Stimulated activated CD4-positive, alpha-beta T cell treated with anti-CD3 and anti-CD28 coated beads, Interleukin-1b, Interleukin-23, amount 100 ng/mL, for 1 hour (primary cell): ENCODE results near the gene TIGD3.

Source experiments
- DNase-seq, 2 donors: peaks; one replicate each; pipeline ENCODE4 v3.0.0-alpha.2; 2020; ENCODE audit warnings: low read depth in 2 of 2

Gene TIGD3

GRCh38 chr11:65354265-65355012 lies at the start of gene TIGD3:
TIGD3 (plus strand) TSS chr11:65354751; CDS start chr11:65355809, 1,058 bp downstream.
- DNase-seq, result peak; percentile 90 to 98

GRCh38 chr11:65305501-65306268 lies 48.9 kb upstream of the TIGD3 start:
- no peak for DNase-seq

- no peak for DNase-seq
Measured at GRCh38 chr11:65307298-65308229, 47.0 kb upstream of the TIGD3 start.

DNA sequence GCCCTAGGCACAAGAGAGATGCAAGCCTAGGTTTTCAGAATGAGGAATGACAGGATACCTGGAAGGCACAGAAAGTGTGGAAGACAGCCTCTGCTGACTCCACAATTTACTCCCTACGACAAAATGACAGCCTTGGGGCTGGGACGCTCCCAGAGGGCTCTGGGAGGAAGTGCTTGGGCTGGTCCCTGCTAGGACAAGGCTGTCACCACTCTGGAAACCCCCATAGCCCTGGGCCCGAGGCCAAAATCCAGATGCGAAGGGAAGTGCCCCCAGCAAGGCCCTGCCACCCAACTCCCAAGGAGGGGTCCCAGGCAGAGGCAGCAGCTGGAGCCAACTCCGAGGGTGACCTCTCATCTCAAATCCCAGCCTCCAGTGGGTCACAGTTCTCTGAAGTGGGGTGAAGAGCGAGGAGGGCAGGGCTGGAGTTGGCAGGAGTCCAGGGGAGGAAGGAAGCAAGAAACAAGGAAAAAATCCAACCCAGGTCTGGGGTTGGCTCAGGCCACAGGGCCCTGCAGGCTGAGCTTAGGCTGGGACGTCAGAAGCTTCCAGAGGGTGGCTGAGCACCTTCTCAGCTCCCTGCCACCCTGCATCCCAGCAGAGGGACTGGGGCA lies 46.2 kb upstream of the TIGD3 start:
- no peak for DNase-seq

- DNase-seq, result no peak
Measured at GRCh38 chr11:65309006-65309405, 45.5 kb upstream of the TIGD3 start.

- no peak for DNase-seq
Measured at GRCh38 chr11:65310215-65310614, 44.3 kb upstream of the TIGD3 start.

GRCh38 chr11:65310736-65311135 lies 43.8 kb upstream of the TIGD3 start:
- DNase-seq, result no peak

DNA sequence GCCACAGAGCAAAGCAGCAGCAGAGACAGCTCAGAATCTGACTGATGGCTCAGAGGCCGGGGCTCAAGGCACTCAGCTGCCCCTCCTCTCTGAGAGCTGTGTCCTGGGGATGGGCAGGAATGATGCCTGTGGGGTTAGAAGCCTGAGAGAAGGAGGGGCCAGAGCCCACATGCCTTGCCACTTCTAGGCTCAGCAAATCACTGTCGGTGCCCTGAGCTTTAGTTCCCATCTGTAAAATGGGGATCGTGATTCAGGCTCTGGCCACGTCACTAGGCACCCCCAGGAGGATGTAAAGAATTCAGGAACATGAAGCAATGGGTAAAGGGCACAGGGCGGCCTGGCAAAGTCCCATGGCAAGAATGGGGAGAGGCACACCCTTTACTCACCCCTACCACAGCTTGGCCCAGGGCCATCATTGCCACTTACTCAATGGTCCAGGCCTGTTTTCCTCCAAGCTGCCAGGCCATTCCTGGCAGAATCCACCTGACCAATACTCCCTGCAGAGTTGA lies 43.3 kb upstream of the TIGD3 start:
- DNase-seq, result no peak

DNA sequence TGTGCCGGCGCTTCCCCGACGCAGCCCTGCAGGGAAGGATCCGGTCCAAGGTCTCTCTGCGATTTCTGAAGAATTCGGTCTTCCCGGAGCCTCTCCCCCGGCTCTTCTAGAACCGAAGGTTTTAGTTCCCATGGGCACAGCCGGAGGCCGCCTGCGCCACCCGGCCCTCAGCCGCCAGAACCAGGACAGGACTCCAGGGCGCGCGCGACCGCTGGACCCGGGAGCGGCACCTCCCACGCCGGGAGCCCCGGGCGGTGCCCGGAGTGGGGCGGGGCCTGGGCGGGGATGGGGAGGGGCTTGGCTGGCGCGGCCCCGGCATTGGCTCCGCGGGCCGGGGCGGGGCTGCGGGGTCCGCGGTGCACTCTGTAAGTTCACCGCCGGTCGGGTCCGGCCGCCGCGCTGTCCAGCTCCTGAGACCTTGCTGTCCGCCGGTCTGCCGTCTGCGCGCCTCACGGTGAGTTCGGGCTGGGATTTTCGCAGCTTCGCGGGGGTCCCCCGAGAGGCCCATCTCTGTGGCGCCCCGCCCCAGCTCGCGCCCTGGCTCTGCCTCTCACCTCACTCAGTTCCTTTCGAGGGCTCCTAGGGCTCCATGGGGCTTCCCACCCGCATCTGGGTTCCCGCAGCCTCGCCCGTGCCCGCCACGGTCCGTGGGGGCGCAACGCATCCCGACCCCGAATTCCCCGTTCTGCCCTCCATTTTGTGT lies 39.9 kb upstream of the TIGD3 start, which contains the start of gene CDC42EP2:
TSS of gene CDC42EP2 (plus strand) at position 366 of the 703 bp plus-strand sequence. CDS start 6,033 bp downstream, outside the sequence.
- DNase-seq, result peak; percentile 33 to 64

DNA sequence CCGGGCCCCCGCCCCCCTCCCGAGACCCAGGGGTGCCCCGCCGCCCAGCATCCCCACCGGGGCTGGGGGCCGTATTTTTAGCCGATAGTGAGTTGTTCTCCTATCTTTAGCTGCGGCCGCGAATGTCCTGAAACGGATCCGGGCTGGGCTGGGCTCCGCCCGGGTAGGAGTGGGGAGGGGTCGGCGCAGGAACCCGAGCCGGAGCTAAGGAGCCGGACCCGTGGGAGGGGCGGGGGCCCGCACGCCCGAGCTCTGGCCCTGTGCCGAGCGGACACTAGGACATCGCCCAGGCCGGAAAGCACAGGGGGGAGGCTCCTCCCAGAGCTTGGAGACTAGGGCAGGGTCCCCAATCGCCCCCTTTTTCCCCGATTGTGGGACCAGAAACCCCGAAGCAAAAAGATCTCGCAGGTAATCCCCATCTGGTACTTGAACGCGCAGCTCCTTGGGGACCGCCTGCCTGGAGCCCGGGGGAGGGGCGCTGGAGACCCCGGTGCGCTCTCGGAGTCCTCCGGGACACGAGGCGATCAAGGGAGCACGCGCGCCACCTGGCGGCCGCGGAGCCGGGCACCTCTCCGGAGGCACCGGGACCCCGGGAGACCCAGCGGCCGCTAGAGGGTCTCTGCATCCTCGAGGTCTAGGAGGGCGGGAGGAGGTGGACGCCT lies 39.2 kb upstream of the TIGD3 start:
- DNase-seq, result peak; percentile 48 to 82

GRCh38 chr11:65315866-65316226 lies 38.7 kb upstream of the TIGD3 start:
- no peak for DNase-seq

GRCh38 chr11:65316227-65317024 lies 38.1 kb upstream of the TIGD3 start:
- no peak for DNase-seq

DNA sequence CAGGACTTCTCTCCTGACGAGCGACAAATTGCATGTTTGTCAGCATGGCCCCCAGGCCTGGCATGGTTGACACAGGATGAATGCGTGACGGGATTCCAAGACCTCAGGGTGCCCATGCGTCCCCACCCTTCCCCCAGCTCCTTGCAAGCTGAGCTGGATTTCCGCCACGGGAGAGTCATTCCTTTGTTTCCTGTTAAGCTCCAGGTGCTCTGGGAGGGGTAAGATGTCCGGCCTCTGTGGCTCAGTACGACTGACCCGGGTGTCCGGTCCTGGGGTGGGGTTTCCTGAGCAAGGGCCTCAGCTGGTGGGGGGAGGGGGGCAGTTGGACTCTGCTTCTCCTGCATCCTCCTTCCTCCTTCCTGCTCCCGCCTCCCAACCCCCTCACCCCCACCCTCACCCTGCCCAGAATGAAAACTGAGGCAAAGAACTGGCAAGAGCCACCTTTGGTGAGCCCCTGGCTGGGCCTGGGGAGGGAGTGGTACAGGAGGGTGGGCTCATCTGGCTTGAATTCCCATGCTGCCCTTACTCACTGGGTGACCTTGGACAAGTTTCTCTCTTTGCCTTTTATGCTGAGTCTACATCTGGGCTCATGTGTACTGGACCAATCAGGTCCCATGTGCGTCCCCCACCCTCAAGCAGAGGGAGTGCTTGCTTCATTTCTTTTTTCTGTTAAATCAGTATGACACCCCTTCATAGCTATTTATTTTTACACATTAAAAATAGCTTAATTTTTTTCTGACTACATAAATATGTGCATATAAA lies 37.3 kb upstream of the TIGD3 start:
- DNase-seq, result no peak

DNA sequence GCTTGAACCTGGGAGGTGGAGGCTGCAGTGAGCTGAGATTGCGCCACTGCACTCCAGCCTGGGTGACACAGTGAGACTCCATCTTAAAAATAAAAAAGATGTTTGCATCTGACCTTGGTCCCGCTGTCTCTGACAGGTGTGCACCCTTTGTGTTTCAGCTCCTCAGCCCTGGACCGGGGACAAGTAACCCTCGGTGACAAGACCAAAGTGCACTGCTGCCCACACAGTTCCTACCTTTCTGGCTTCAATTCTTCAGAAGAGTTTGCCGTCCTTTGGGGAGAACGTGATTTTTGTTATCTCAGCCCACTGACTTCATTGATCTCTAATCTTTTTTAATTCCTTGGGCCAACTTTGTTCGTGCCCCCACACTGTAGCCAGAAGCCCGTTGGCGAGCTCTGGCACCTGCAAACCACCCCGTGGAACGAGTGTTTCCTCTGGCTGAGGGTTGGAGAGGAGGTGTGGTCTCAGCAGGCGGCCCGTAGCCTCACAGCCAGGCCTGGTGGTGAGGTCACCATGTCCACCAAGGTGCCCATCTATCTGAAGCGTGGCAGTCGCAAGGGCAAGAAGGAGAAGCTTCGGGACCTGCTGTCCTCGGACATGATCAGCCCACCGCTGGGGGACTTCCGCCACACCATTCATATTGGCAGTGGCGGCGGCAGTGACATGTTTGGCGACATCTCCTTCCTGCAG lies 34.0 kb upstream of the TIGD3 start:
- DNase-seq, result no peak

DNA sequence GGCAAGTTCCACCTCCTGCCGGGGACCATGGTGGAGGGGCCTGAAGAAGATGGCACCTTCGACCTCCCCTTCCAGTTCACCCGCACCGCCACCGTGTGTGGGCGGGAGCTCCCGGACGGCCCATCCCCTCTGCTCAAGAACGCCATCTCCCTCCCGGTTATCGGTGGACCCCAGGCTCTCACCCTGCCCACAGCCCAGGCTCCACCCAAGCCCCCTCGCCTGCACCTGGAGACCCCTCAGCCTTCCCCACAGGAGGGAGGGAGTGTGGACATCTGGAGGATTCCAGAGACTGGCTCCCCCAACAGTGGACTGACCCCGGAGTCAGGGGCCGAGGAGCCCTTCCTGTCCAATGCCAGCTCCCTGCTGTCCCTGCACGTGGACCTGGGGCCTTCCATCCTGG lies 33.5 kb upstream of the TIGD3 start:
- DNase-seq, result no peak

DNA sequence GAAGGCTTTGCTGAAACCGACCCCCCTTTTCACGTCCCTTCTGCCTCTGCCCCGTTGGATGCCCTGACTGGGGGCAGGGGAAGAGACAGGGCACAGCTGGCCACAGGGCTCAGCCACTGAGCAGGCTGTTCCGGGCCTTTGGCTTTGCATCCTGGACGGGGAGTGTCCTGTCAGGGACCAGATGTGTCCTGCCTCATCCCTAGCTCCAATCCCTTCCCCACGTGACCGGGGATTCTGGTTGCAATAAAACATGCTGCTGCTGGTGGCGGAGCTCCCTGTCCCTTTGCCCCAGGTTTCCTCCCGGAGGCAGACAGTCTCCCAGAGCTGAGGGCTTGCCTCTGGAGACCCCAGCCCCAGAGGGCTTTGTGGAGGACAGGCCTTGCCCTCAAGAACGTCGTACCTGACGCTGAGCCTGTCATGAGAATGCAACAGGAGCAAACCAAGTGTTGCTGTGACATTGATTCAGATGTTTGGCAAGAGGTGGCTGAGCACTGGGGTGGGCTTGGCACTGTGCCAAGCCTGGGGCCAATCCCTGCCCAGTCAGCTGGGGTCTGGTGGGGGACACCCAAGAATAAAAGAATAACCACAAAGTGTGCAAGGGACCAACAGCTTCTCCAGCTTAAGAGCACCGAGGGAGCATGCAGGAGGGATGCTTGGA lies 32.6 kb upstream of the TIGD3 start:
- DNase-seq, result no peak

DNA sequence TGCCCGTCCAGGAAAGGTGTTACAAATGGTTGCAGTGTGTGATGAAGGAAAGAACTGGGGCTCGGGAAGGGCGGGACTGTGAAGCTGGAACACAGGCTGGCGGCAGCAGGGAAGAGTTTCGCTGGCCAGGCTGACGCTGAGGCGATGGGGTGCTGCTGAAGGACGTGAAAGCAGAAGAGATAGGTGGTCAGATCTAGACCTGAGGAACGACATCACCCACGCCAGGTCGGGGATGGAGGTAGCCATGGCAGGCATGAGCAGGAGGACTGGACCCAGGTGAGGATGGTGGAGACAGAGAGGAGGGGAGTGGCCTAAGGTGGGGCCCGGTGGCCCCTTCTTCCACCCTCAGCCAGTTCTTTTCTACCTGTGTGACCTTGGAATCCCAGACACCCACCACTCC lies 30.7 kb upstream of the TIGD3 start:
- no peak for DNase-seq
